ENCODE results near the gene ELF5.

GRCh38 chr11:34443136-34443535 lies 70.5 kb downstream of the ELF5 start:
- TF ChIP-seq POLR2A (IDR thresholded peaks at IDR 0.05): no peak
- TF ChIP-seq CTCF (IDR thresholded peaks at IDR 0.05): no peak

All from right lobe of liver (tissue), 4 donors.